HG03095 (cell line): Measurements from ENCODE around the gene WFDC12.

ENCODE experiments used
- ATAC-seq: cut with Tn5 transposase; IDR thresholded peaks from one replicate; pipeline ENCODE4 v1.9.1; 2021; ENCODE audit warnings: moderate library complexity; ENCODE audit not compliant: unreplicated experiment

The WFDC12 gene

GRCh38 chr20:45115829-45116228, 8.4 kb downstream of the WFDC12 start:
- no peak for ATAC-seq

GRCh38 chr20:45115386-45115774, 8.9 kb downstream of the WFDC12 start:
- no peak for ATAC-seq

DNA sequence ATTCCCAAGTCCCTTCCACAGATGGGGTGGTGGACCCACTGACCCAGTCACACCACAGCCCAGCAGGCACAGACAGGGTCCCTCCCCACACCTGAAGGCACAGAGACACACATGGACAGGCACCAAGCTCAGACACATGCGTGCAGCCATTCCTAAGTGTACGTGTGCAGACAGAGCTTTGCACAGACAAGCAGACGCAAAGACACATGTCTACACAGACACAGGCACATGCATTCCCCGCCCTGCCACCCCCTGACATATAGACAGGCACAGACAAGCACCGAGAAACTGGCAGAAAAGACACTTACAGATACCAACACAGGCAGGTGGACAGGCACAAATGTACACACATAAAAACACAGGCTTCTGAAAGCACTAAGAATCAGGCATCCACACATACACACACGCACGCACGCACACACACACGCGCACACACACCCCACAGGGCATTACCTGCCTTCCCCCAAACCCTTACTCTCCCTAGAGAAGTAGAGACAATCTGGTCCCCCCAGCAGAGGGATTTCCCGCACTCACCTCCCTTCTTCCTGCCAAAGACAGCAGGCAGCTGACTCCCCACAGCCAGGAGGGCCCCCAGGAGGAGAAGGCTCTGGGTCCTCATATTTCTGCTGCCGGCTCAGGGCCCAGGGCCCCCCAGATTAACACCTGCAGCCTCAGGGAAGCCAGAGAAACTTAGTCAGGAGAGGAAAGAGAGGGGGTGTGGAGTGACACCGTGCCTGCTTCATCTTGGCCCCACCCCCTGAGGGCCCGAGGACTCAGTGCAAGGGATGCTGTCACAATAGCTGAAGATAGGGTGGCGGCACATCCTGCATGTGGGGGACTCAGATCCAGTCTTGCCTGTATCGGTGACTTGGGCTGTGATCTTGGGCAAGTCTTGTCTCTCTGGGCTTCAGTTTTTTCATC, 9.5 kb downstream of the WFDC12 start, which contains the start of gene WFDC5:
Gene WFDC5 (minus strand): TSS at position 710 of the 921 bp plus-strand sequence. CDS start 91 bp downstream, at position 619.
- ATAC-seq: no peak

DNA sequence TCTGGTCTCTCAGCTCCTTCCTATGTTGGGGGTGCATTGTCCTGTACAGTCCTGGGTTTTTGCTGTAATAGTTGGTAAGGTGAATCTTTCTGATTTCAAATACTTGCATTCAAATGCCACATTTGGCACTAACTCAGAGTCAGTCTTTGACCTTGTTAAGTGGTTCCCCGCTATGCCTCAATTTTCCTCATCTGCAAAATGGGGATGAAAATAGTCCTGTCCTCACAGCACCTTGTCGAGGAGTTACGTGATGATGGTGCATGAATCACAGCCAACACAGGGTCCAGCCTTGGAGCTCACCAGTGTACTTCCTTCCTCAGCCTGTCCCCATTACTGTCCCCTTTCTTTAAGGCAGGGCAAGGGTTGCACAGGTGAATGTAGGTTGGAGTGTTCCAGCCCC, 10.4 kb downstream of the WFDC12 start:
- no peak for ATAC-seq

- ATAC-seq: no peak
Observed at GRCh38 chr20:45112754-45113153, 11.5 kb downstream of the WFDC12 start.

- ATAC-seq: no peak
Observed at GRCh38 chr20:45111799-45112471, 12.3 kb downstream of the WFDC12 start.

- ATAC-seq: no peak
Observed at GRCh38 chr20:45111285-45111684, 13.0 kb downstream of the WFDC12 start.

DNA sequence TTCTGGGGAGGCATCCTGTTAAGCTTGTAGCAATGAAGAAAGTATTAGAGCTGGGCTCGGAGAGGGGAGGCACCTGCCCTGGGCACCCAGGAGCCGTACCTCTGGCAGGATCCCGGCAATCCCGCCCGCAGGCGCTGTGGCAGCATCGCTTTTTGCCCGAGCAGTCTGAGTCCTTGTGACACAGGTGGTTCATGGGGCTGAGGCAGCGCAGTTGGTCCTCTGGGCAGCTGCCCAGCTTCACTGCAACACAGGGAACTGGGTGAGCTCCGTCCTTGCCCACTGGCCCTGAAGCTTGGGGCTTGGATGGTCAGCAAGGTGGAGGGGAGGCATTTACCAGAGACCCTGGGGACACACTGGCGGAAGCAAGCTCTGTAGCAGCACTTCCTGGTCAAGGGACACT, 14.0 kb downstream of the WFDC12 start:
- ATAC-seq: no peak

GRCh38 chr20:45109634-45110033, 14.6 kb downstream of the WFDC12 start:
- ATAC-seq: no peak

DNA sequence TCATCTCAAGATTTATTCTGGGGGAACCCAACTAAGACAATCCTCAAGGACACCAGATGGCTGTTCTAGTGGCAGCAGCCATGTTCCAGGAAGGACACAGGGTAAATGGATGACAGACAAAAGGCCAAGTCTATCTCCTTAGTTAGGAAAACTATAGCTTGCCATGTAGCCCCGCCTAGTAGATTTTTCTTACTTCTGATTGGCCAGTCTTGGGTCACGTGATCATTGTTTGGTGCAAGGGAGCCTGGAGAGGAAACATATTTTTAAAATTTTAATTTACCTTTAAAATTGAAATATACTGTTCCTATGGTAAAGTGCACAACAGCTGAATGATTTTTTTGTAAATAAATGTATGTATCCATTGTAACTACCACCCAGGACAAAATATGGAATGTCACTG, 18.9 kb downstream of the WFDC12 start:
- ATAC-seq: no peak

DNA sequence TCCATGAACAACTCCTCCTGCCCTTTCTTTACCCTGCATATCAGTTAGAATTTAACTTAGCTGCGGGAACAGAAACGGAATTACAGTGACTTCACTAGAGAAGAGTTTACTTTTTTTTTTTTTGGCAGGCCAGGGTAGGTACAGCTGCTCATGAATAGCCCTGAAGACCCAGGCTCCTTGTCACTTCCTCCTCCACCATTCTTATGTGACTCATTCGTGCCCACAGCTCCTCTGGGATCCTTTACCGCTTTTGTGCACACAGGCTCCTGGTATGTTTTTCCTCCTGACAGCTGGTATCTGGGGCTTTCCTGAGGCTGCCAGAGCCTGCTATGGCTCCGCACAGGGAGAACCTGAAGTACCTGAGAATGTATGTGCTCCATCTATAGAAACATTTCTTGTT, 19.5 kb downstream of the WFDC12 start:
- ATAC-seq: no peak

- ATAC-seq: no peak
Observed at GRCh38 chr20:45103072-45103471, 21.2 kb downstream of the WFDC12 start.

DNA sequence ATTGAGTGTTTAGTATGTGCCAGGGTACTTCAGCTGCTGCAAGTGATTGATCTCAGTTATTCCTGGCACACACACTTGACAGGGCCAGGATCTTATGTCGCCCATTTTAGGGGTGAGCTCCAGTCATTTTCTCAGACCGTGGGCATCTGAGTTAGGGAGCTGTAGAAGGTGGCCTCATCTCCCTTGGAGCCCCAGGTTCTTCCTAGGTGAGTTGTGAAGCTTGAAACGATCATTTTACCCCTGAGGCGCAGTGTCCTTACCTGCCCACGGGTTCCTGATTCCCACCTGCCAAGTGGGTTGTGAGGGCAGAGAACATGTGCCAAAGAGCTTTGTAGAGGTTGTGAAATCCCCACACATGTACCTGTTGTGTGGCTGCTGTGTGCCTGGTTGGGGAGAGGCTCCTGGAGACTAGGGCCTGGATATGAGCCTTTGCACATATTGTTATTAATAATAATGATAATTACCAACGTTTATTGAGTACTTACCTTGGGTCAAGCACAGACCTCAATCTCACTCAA, 22.9 kb downstream of the WFDC12 start:
- ATAC-seq: no peak

GRCh38 chr20:45100563-45101245, 23.6 kb downstream of the WFDC12 start, which contains the start of gene KCNS1:
KCNS1 (minus strand) TSS chr20:45101127; CDS start chr20:45099236, 1,891 bp downstream.
- no peak for ATAC-seq

DNA sequence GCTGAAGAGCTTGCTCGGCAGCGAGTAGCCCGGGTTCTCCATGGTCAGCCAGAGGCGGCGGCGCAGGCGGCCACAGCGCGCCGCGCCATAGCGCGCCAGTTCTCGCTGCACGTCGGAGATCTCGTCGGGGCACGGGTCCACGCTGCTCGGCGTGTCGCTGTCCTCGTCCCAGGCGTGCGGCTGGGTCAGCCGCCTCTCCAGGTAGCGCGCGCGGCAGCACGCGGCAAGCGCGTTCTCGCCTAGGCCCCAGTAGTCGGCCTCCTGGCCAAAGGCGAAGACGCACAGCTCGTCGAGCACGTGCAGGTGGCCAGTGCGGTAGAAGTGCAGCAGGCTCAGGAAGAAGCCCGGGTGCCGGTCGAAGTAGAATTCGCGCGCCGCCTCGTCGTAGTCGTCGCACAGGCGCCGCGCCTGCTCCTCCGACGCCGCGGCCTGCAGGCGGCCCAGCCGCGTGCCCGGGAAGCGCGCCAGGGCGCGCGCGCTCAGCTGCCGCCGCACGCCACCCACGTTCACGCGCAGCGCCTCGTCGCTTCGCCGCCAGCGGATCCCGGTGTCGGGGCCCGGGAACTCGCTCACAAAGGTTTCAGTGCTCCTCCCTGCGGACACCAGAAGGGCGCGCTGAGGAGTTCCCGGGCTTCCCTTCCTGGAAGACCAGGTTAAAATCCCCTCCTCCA, 26.0 kb downstream of the WFDC12 start:
- ATAC-seq: no peak

DNA sequence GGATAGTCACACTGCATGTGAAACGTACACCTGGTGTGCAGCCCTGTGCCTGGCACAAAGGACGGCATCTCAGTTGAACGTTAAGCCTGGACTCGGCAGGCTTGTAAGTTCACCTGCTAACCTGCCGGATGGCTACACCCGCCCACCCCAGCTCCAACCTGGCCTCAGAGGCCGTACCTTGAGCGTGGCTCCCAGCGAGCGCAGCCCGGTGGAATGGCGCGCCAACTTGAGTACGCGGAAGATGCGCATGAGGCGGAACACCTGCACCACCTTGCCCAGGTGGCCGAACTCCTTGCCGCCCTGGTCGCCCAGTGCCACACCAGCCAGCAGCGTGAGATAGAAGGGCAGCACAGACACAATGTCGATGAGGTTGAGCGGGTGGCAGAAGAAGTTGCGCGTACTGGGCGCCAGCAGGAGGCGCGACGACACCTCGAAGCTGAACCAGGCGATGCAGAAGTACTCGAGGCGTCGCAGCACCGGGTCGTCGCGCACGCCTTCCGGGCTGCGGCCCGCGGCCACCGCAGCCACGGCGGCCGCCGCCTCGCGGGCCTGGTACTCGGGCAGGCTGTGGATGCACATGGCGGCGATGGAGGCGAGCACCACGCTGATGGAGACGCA, 26.7 kb downstream of the WFDC12 start:
- no peak for ATAC-seq

DNA sequence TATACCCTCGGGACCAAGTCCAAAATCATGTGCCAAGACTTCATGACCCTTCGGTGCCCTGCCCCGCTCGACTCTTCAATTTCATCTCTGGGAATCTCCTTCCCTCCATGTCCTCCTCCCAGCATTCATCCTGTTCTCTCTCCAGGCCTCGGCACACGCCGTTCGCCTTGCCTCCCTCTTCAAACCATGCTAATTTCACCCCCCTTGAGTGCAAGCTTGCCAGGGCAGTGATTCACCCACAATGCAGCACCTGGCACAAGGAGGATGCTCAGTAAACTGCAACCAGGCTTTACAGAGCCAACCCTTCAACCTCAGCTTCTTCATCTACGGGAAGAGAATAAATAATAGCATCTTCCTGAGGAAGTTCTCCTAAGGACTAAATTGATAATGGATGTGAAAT, 27.5 kb downstream of the WFDC12 start:
- no peak for ATAC-seq

DNA sequence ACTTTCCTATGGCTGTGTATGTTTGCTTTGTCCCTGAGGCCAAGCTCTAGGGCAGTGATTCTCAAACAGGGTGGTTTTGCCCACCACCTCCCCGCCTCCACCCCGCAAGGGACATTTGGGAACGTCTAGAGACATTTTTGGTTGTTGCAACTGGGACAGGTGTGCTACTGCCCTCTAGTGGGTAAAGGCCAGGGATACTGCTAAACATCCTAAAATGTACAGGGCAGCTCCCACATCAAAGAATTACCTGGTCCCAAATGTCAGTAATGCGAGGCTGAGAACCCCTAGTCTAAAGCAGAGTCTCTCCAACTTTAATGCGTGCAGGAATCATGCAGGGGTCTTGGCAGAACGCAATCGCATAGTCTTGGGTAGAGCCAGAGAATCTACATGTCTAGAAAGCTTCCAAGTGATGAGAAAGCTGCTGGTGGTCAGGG, 28.4 kb downstream of the WFDC12 start:
- ATAC-seq: no peak

DNA sequence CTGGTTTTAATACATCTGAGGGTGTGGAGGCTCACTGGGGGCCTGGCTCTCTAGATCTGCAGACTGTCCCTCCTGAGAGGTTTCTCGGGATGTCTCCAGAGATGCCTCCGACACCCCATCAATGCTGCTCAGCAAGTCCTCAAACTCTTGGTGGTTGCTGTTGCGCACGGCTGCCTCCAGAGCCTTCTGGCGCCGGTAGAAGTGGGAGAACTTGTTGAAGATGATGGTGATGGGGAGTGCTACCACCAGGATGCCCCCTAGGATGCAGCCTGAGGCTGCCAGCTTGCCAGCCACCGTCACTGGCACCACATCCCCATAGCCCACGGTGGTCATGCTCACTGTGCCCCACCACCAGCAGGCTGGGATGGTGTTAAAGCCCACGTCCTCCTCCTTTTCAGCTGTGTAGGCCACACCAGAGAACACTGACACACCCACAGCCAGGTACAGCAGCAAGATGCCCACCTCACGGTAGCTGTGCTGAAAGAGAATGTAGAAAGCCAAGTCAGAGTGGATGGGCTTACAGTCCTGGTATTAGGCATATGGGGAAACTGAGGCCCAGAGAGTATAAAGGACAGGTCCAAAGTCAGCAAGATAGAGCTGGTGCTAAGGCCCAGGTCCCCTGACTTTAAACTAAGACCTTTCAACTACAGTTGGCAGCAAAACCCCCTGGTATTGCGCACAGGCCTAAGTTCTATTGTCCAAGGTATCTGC, 29.2 kb downstream of the WFDC12 start:
- no peak for ATAC-seq

GRCh38 chr20:45094201-45094600, 30.1 kb downstream of the WFDC12 start:
- ATAC-seq: no peak
